Endothelial cell of umbilical vein (primary cell): Measurements from ENCODE around the gene KHDC1. TPM values are rescaled to one million over a fixed set of nuclear protein-coding genes. Genes with fewer than 3 reads are reported as not detected.

ENCODE experiments used
- BruUV-seq: library from RNA; stranded (reverse); fragments of 400-500 nt; replicated peaks from 2 replicates; lab custom pipeline; 2021; lab: Mats Ljungman, UMichigan
- CTCF ChIA-PET: fragments of 300-600, 350-600 bp; sonication (Branson Sonifier 250); formaldehyde crosslinking; loops from one replicate; lab custom pipeline; 2021; ENCODE audit warnings: antibody characterized with exemption, inconsistent platforms; lab: Charles Lee
- POLR2A ChIA-PET: fragments of 300-600, 350-600 bp; sonication (Branson Sonifier 250); formaldehyde crosslinking; loops from one replicate; lab custom pipeline; 2021; ENCODE audit warnings: antibody characterized with exemption, inconsistent platforms; lab: Charles Lee
- DNase-seq: peaks from one replicate; pipeline ENCODE4 v3.0.0-alpha.2; 2011; ENCODE audit warnings: low read depth, low spot score
- FAIRE-seq: peaks from 2 replicates; lab custom pipeline; 2011; peaks lifted over from hg19 to GRCh38; lab: Jason Lieb, UNC
- H2AFZ ChIP-seq: 2 replicates; pipeline ENCODE4 v1.6.0; 2012; ENCODE audit warnings: low read depth, low read length, control low read depth, inconsistent platforms
- H3K27ac ChIP-seq: 2 replicates; pipeline ENCODE4 v1.5.1; 2011; ENCODE audit warnings: low read depth, mild to moderate bottlenecking, control low read depth, low read length, moderate library complexity; ENCODE audit not compliant: insufficient read depth
- H3K27me3 ChIP-seq, 2 experiments: 2 replicates each; pipeline versions ENCODE4 v1.6.0 to v1.6.1; 2011; ENCODE audit warnings: low read length in 2 of 2, mixed read lengths in 1 of 2; ENCODE audit not compliant: control insufficient read depth in 2 of 2, insufficient read depth in 2 of 2
- H3K36me3 ChIP-seq, 2 experiments: 2 replicates in 1 of 2; 3 replicates in 1 of 2; pipeline ENCODE4 v1.5.1; 2011; ENCODE audit warnings: low read length in 2 of 2, mild to moderate bottlenecking in 1 of 2, moderate library complexity in 1 of 2; ENCODE audit not compliant: control insufficient read depth in 2 of 2, insufficient read depth in 2 of 2; ENCODE audit errors: extremely low read depth in 1 of 2
- H3K4me1 ChIP-seq: 3 replicates; pipeline ENCODE4 v1.5.1; 2011; ENCODE audit warnings: mild to moderate bottlenecking, low read length; ENCODE audit not compliant: control insufficient read depth, insufficient read depth; ENCODE audit errors: extremely low read depth
- H3K4me2 ChIP-seq: 2 replicates; pipeline ENCODE4 v1.6.1; 2011; ENCODE audit warnings: low read length, control low read depth, mixed read lengths; ENCODE audit not compliant: insufficient read depth
- H3K4me3 ChIP-seq, 3 experiments: fragments of 200-600 bp in 1 of 3; sonication (generic), shearing (Covaris generic) in 1 of 3; replicated peaks in 1 of 3; 2 replicates each; pipeline ENCODE4 v1.5.1; 2011 to 2016; ENCODE audit warnings: control low read depth in 3 of 3, low read length in 3 of 3, mild to moderate bottlenecking in 2 of 3, inconsistent platforms in 1 of 3, low read depth in 1 of 3, moderate library complexity in 1 of 3; ENCODE audit not compliant: insufficient read depth in 1 of 3
- H3K79me2 ChIP-seq: 2 replicates; pipeline ENCODE4 v1.6.0; 2012; ENCODE audit warnings: low read length, inconsistent platforms; ENCODE audit not compliant: control insufficient read depth, insufficient read depth
- H3K9ac ChIP-seq: replicated peaks from 2 replicates; pipeline ENCODE3; 2011; ENCODE audit warnings: low read length, control low read depth; ENCODE audit not compliant: insufficient read depth; ENCODE audit errors: extremely low read depth
- H3K9me1 ChIP-seq: replicated peaks from 3 replicates; pipeline ENCODE4 v1.6.0; 2011; ENCODE audit warnings: mild to moderate bottlenecking, low read length; ENCODE audit not compliant: control insufficient read depth, insufficient read depth; ENCODE audit errors: extremely low read depth
- H3K9me3 ChIP-seq: replicated peaks from 2 replicates; pipeline ENCODE4 v1.5.1; 2012; ENCODE audit warnings: low read length, inconsistent platforms; ENCODE audit not compliant: control insufficient read depth, insufficient read depth
- H4K20me1 ChIP-seq: replicated peaks from 2 replicates; pipeline ENCODE3; 2011; ENCODE audit warnings: mild to moderate bottlenecking, low read length; ENCODE audit not compliant: control insufficient read depth, insufficient read depth; ENCODE audit errors: extremely low read depth
- CTCF ChIP-seq, 2 donors: IDR thresholded peaks; 1 replicate in 1 of 2; 2 replicates in 1 of 2; pipeline ENCODE4 v1.5.1; 2011; ENCODE audit warnings: low read length in 2 of 2, mild to moderate bottlenecking in 2 of 2, moderate library complexity in 2 of 2, control low read depth in 1 of 2, inconsistent platforms in 1 of 2, low read depth in 1 of 2; ENCODE audit not compliant: insufficient read depth in 1 of 2; ENCODE audit errors: extremely low read depth in 1 of 2
- EZH2 ChIP-seq: IDR thresholded peaks from 2 replicates; pipeline ENCODE4 v1.6.1; 2012; ENCODE audit warnings: borderline replicate concordance, low read depth, mild to moderate bottlenecking, moderate library complexity, low read length, inconsistent platforms; ENCODE audit not compliant: severe bottlenecking
- FOS ChIP-seq: IDR thresholded peaks from 2 replicates; pipeline ENCODE4 v1.6.1; 2011; ENCODE audit warnings: mild to moderate bottlenecking, low read length, moderate library complexity, borderline replicate concordance; ENCODE audit not compliant: insufficient read depth
- GATA2 ChIP-seq: IDR thresholded peaks from 2 replicates; pipeline ENCODE4 v1.7.0; 2011; ENCODE audit warnings: low read depth, mild to moderate bottlenecking, moderate library complexity, mixed read lengths, low read length; ENCODE audit not compliant: insufficient read length, insufficient read depth
- JUN ChIP-seq: IDR thresholded peaks from 2 replicates; pipeline ENCODE4 v1.6.1; 2011; ENCODE audit warnings: borderline replicate concordance, low read depth; ENCODE audit not compliant: insufficient read length, insufficient read depth
- MAX ChIP-seq: IDR thresholded peaks from 2 replicates; pipeline ENCODE4 v1.6.1; 2011; ENCODE audit not compliant: insufficient read depth, insufficient read length
- MYC ChIP-seq: IDR thresholded peaks from one replicate; pipeline ENCODE4 v1.6.1; 2011; ENCODE audit warnings: mild to moderate bottlenecking, low read depth, low read length
- POLR2A ChIP-seq: IDR thresholded peaks from 2 replicates; pipeline ENCODE4 v1.6.1; 2012; ENCODE audit warnings: low read depth, mild to moderate bottlenecking, control low read depth, low read length
- POLR2AphosphoS5 ChIP-seq: IDR thresholded peaks from 2 replicates; pipeline ENCODE4 v1.6.1; 2012; ENCODE audit warnings: low read depth, mild to moderate bottlenecking, control low read depth, low read length, moderate library complexity; ENCODE audit not compliant: insufficient read depth
- dilution Hi-C: fragments of 300-500 bp; cut with MboI; formaldehyde crosslinking; loops from one replicate; pipeline ENCODE4 v1.15.0; 2019; ENCODE audit warnings: low sequenced_read_pairs; ENCODE audit not compliant: extremely low pct_ligation_motif_present
- intact Hi-C: fragments of 100-400 bp; cut with micrococcal nuclease; formaldehyde crosslinking; loops from one replicate; pipeline ENCODE4 v1.10.0; 2022
- polyA plus RNA-seq, 4 experiments: library from polyadenylated mRNA; depleted of rRNA in 3 of 4; stranded (reverse) in 3 of 4; unstranded in 1 of 4; fragments of >200 nt; gene quantifications; 2 replicates each; pipeline versions ENCODE4 v1.2.1 to v1.2.3, GENCODE V29; 2011 to 2012; ENCODE audit warnings: missing spikeins in 1 of 4
- total RNA-seq: library from RNA; stranded (reverse); gene quantifications from 2 replicates; pipeline ENCODE4 v1.2.3, GENCODE V29; 2021

KHDC1 gene
- total and polyA plus RNA-seq, 2 donors (not counting 3 experiments of a cell fraction or from before 2014, with no cell fraction given) = 3.3 to 4.4 TPM

- BruUV-seq = no TSS peak
- H3K27ac ChIP-seq = no peak overlapping the region
- intact Hi-C loops = no loop called here
- no peak overlapping the region for H2AFZ ChIP-seq
- ChIA-PET CTCF (interaction anchor here (0.7 kb wide), 1 partner anchor 77 kb away, joined by 4 read pairs; no protein-coding TSS in a partner anchor), POLR2A (no interaction called here)
- H3K79me2 ChIP-seq = no peaks in the 10 kb centered on the region
- dilution Hi-C loops = no loop called here
- H3K4me2 ChIP-seq = no peak overlapping the region
- no peak for FAIRE-seq
- no peak for DNase-seq
- no peaks in the 10 kb centered on the region for H3K9me3 ChIP-seq
- no peaks in the 10 kb centered on the region for H3K36me3 ChIP-seq
- H3K9me1 ChIP-seq = no peaks in the 10 kb centered on the region
- no peak for TF ChIP-seq CTCF (IDR thresholded peaks at IDR 0.05; ENCODE audit: extremely low read depth in 1 of 2, insufficient read depth in 1 of 2, low read depth in 1 of 2, low read length in 2 of 2)
- TF ChIP-seq EZH2 = no peak
- no peak for TF ChIP-seq JUN
- no peak for TF ChIP-seq FOS
- H3K27me3 ChIP-seq = peaks cover 0 to 5% of the 10 kb centered on the region in 2 experiments
- no peaks in the 10 kb centered on the region for H3K4me1 ChIP-seq
- H3K9ac ChIP-seq = no peak overlapping the region
- no peaks in the 10 kb centered on the region for H4K20me1 ChIP-seq
- no peak overlapping the region for H3K4me3 ChIP-seq
These were observed 22.3 kb downstream of the KHDC1 start for GRCh38 chr6:73240730-73241129.

GRCh38 chr6:73236144-73236750 is 26.7 kb downstream of the KHDC1 start:
- Histone ChIP-seq H3K4me3 (no peak overlapping the region), H3K36me3 (no peaks in the 10 kb centered on the region), H2AFZ (no peak overlapping the region), H4K20me1 (no peaks in the 10 kb centered on the region), H3K9me1 (no peaks in the 10 kb centered on the region), H3K9ac (no peak overlapping the region), H3K4me1 (no peaks in the 10 kb centered on the region), H3K9me3 (no peaks in the 10 kb centered on the region), H3K4me2 (no peak overlapping the region), H3K79me2 (no peaks in the 10 kb centered on the region), H3K27me3 (no peaks in the 10 kb centered on the region), H3K27ac (no peak overlapping the region)
- intact Hi-C loops (no loop called here), dilution Hi-C loops (no loop called here)
- FAIRE-seq (no peak), DNase-seq (no peak)
- TF ChIP-seq POLR2A = no peak
- no peak for TF ChIP-seq MAX
- TF ChIP-seq POLR2AphosphoS5 = no peak
- no peak for TF ChIP-seq GATA2
- no peak for TF ChIP-seq EZH2
- TF ChIP-seq MYC = no peak
- no peak for TF ChIP-seq JUN
- TF ChIP-seq CTCF (IDR thresholded peaks at IDR 0.05; ENCODE audit: extremely low read depth in 1 of 2, insufficient read depth in 1 of 2, low read depth in 1 of 2, low read length in 2 of 2) = no peak
- ChIA-PET CTCF (interaction anchor here (1.0 to 1.2 kb wide), 2 partner anchors 16 to 153 kb away, joined by 3 read pairs; no protein-coding TSS in a partner anchor), POLR2A (no interaction called here)
- BruUV-seq = no TSS peak
